Middle frontal gyrus (tissue), 1 donor: Measurements from ENCODE around the gene NEURL3.
"Not testable (repeated sequence)": the region's sequence is repeated elsewhere in the genome, so short reads cannot be mapped to it uniquely, and the experiment has no call there.

ENCODE experiments used
- DNase-seq: peaks from one replicate; pipeline ENCODE4 v3.0.0-alpha.2; 2015; ENCODE audit warnings: low spot score; ENCODE audit errors: extremely low spot score

The NEURL3 gene

DNA sequence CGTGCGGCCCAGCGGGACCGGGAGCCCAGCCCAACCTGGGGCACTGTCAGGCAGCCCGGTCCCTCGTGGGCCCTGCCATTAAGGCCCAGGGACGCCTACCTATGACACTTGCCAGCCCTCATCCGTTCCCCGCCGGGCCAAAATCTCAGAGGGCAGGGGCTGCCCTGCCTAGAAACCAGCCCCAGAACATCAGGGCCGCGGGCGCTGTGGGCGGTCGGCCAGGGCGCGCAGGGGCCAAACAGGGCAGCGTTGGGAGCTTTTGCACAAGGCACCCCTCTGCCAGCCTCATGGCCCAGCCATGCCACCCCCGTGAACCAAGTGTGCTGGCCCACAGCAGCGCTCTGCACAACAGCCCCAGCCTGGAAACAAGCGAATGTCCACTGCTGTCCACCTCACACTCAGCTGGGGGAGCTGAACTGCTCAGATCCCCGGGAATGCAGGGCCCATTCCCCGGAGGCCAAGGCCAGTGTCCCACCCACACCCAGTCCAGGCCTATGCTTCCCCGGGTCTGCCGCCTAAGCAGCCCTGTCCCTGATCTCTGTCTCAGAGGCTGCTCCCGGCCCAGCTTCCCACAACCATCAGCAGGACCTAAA, 3.5 kb upstream of the NEURL3 start:
- no peak for DNase-seq

GRCh38 chr2:96507957-96508520, 2.9 kb upstream of the NEURL3 start:
- DNase-seq: no peak

DNA sequence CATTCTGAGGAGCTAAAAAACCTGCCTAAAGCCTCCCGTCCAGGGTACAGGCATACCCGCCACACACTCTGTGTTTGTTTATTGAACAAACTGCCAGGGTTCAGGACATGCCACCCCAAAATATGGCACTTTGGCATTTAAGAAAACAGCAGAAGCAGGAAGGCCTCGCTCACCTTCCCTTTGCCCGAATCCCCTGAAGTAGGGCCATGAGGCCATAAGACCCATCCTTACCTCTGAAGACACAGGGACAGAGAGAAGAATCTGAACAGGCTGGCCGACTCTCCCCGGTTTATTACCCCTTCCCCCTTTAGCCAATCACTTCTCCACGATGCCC, 1.7 kb upstream of the NEURL3 start:
- DNase-seq: no peak

- no peak for DNase-seq
Observed at GRCh38 chr2:96506016-96506906, 1.1 kb upstream of the NEURL3 start.

DNA sequence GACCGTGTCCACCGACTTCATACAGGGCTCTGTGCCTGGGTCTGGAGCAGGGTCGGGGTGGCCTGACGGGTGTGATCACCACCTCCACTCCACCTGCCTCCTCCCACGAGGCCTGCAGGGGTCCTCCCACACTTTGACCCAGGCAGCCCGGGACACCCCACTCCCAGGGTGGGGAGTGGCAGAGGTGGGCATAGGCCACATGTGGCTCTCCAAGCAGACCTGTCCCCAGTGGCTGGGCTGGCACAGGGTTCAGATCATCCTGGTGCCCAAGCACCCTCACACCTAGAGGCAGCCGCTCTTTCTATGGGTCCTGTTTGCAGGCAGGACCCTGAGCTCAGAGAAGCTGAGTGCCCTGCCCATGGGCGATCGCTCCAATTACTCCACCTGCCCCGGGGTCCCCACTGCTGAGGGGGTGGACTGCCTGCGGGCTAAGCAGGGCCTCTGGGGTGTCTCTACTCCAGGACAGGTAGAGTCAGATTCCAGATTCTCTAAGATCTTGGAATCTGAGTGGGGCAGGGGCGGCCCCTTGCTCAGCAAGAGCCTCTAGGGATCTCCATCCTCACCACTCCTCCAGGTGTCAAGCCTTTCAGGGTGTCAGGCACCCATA, 1.4 kb downstream of the NEURL3 start:
- DNase-seq: no peak

DNA sequence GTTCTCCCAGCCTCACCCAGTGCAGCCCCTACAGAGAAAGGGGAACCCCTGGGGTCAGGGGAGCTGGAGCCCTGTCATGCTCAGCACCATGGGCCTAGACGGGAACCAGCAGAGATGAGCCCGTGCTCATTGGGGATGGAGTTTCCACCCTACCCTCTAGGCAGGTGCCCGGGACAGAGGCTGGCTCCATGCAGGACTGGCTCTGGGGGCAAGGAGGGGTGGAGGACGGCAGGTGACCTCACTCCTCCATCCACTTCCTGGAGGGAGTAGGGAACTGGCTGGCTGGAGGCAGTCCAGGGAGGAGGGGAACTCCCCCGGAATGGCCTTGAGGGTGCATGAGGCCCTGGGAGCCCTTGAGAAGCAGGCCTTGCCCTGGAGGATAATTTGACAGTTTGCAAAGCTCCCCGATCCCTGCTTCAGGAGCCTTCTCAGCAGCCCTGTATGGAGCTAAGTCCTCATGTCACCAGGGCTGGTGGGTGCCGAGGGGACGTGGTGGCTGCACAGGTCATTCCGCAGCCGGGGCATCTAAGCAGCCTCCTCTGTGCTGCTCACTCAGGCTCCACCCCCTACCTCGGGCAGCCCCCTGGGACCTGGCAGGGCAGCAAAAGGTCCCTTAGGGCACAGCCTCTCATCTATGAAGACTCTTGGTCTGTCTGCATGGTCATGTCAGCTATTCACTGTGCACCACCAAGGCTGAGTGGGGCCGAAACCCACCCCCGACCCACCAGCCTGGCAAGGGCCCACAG, 2.1 kb downstream of the NEURL3 start:
- DNase-seq: no peak

DNA sequence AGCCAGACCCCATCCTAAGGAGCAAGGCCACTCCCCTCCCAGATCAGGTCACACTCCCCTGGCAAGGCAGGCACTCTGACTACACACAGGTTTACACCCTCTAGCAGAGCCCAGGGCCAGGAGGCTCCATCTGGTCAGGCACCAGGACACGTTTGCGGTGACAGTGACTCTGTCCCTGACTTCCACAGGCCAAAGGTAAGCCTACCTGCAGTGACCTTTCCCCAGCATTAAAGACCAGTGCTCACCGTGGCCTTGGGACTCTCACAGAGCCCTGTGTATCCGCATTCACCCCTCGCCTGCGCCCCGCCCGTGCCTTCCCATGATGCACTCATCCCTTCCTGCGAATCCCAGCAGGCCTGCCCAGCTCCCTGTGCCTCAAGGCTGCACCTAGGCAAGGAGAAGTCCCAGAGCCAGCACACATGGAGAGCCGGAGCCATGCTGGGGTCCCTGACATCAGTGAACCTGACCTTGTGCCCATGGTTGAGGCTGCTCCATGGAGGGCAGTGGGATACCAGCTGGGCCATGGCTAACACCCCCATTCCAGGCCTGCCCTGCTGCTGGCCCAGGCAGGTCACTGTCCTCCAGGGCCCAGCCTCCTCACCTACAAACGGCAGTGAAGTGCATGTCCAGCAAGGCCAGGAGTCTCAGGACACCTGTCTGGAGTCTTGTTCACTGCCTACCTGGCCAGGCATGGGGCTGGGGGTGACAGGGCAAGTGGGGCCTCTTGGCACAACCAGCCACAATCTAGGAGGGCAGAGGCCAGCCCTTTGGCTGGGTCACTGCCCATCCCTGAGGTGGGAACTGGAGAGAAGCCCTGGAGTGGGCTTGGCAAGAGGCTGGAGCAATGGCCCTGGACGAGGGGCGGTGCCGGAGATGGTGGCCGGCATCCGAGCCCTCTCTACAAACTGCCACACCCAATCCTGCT, 3.0 kb downstream of the NEURL3 start:
- no peak for DNase-seq

DNA sequence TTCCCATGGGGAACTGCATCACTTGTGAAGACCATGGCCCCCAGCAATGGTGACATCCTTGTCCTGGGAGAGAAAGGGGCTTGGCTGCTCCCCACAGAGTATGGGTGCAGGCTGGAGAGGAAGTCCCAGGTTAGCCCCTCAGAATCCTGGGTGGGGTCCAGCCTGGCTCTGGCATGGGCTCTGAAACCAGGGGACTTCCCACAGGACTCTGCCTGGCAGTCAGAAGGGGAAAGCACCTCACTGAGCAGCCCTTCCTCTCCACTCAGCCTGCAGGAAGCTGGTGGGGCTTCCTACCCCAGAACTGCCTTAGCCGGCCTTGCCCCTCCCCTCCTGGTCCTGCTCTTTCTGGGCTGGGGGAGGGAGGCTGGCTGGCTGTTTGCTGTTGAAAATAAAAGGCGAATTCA, 3.7 kb downstream of the NEURL3 start:
- no peak for DNase-seq

GRCh38 chr2:96500385-96501066, 4.6 kb downstream of the NEURL3 start:
- no peak for DNase-seq

DNA sequence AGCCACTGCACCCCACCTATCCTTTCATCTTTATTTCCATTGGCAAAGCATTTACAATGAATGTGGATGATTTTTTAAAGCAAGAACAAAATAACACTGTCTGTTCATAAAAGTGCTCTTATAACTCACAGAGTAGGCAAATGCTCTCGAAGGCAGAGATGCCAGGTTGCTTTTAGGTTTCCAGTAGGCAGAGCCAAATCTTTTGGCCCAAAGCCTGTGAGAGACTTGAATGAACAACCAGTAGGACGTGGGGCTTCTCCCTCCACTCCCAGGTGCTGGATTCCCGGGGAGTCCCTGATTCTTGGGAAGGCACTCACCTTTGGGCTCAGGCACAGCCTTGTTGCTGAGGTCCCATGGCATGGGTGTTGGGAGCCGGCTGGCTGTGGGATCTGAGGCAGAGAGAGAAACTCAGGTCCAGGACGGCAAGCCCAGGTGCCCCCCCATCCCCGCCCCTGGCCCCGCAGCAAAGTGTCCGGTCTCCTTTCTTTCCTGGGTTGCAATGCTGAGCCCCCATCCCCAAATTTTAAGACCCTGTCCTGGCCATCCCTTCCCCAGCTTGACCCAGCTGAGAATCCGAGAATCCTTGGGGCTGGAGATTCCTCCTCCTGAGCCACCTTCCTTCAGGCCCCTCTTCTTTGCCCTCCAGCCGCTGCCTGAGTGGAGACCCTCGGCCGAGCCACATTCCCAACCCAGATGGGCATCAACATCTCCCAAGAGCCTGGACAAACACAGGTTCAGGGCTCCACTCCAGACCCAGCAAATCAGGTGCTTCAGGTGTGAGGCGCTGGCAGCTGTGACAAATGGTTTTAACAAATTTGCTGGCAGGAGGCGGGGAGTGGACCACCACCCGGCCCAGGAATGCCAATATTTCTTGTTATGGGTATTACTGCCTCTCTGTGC, 5.8 kb downstream of the NEURL3 start:
- DNase-seq: no peak

DNA sequence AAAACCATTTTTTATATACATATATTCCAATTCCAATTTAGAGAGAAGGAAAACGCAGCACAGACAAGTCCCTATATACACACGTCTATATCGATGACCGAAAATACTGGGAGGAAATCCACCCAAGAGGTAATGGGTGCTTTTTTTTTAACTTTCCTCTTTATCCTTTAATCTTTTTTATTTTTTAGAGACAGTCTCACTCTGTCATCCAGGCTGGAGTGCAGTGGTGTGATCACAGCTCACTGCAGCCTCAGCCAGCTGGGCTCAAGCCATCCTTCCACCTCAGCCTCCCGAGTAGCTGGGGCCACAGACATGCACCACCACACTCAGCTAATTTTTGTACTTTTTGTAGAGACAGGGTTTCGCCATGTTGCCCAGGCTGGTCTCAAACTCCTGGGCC, 6.5 kb downstream of the NEURL3 start:
- not testable (repeated sequence) for DNase-seq

DNA sequence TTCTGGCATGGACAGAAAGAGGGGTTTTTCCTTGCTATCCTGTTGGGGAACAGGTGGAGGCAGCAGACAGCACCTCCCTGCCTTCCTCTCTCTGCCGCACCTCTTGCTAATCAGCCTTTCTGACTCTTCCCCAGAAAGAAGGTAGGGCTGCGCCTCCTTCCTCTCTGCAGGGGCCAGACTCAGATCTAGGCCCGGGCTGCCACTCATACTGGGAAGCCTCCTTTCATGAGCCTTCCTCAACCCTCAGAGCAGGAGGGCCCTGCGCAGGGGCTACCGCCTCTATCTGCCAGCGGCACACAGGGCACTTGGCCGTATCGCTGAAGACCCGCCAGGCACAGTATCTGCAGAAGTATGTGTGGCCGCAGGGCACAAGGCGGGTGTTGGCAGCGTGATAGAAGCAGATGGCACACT, 7.1 kb downstream of the NEURL3 start:
- no peak for DNase-seq

GRCh38 chr2:96495982-96496629, 9.1 kb downstream of the NEURL3 start:
- no peak for DNase-seq

DNA sequence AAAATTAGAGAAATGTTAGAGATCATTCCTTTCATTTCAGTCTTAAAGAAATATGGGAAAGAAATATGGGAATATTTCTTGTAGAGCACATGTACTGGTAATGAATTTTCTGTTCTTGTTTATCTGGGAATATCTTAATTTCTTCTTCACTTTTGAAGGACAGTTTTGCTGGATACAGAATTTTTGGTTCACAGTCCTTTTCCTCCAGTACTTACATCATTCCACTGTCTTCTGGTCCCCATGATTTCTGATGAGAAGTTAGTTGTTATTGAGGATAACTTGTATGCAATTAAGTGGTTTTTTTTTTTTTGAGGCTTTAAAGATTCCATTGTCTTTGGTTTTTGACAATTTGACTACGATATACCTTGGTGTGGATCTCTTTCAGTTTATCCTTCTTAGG, 11.0 kb downstream of the NEURL3 start:
- no peak for DNase-seq

- DNase-seq: no peak
Observed at GRCh38 chr2:96493072-96493471, 12.1 kb downstream of the NEURL3 start.

GRCh38 chr2:96491860-96492497, 13.2 kb downstream of the NEURL3 start:
- DNase-seq: no peak

DNA sequence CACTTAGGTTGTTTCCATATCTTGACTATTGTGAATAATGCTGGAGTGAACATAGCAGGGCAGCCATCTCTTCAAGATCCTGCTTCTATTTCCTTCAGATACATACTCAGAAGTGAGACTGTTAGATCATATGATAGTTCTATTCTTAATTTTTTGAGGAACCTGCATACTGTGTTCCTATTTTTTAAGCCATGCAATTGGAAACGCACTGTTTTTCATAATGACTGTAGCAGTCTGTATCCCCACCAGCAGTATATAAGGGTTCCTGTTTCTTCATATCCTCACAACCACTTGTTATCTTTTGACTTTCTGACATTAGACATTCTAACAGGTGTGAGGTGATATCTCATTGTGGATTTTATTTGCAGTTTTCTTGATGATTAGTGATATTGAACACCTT, 15.5 kb downstream of the NEURL3 start:
- no peak for DNase-seq

- no peak for DNase-seq
Observed at GRCh38 chr2:96489261-96489660, 15.9 kb downstream of the NEURL3 start.
